Adrenal gland (tissue), 12 donors: ENCODE results near the gene NPR2. TPM values are rescaled to one million over a fixed set of nuclear protein-coding genes. Genes with fewer than 3 reads are reported as not detected.

Experiments
- DNase-seq, 7 donors: peaks; one replicate each; pipeline ENCODE4 v3.0.0-alpha.2; 2019 to 2020
- H3K27ac ChIP-seq, 5 donors: fragments of 200-600 bp; sonication (generic) in 4 of 5; 1 replicate in 3 of 5; 2 replicates in 2 of 5; pipeline versions ENCODE4 v1.5.1 to v1.8.0; 2016 to 2020; ENCODE audit warnings: mild to moderate bottlenecking in 1 of 5
- H3K27me3 ChIP-seq: fragments of 200-600 bp; 2 replicates; pipeline ENCODE4 v1.8.0; 2021
- H3K36me3 ChIP-seq, 2 donors: fragments of 200-600 bp; replicated peaks in 1 of 2; 1 replicate in 1 of 2; 2 replicates in 1 of 2; pipeline versions ENCODE4 v1.5.1 to v1.8.0; 2018 to 2022
- H3K4me1 ChIP-seq, 2 donors: fragments of 200-600 bp; replicated peaks in 1 of 2; 1 replicate in 1 of 2; 2 replicates in 1 of 2; pipeline versions ENCODE4 v1.5.1 to v1.8.0; 2018 to 2021
- H3K4me3 ChIP-seq, 4 donors: fragments of 200-600 bp; sonication (generic) in 3 of 4; one replicate each; pipeline ENCODE4 v1.5.1; 2016 to 2018
- H3K9me3 ChIP-seq, 3 donors: fragments of 200-600 bp; sonication (generic) in 1 of 3; replicated peaks in 1 of 3; 1 replicate in 2 of 3; 2 replicates in 1 of 3; pipeline versions ENCODE4 v1.5.1 to v1.8.0; 2016 to 2021
- POLR2A ChIP-seq, 2 donors: fragments of 450-650 bp; IDR thresholded peaks; one replicate each; pipeline ENCODE4 v1.6.1; 2017; ENCODE audit warnings: antibody characterized with exemption in 2 of 2, mild to moderate bottlenecking in 2 of 2, moderate library complexity in 1 of 2
- WGBS, 4 donors: extraction: QIAGEN DNeasy Blood & Tissue Kit in 2 of 4; methylation state at CpG; one replicate each; pipeline versions ENCODE4 v1.1.5 to v1.1.7; 2013 to 2017; 5-methylcytosine and 5-hydroxymethylcytosine counted together
- intact Hi-C, 2 donors: fragments of 100-400 bp; cut with DNase I; formaldehyde crosslinking; loops; one replicate each; pipeline versions ENCODE4 v1.14.1 to v1.15.0; 2022 to 2023
- polyA plus RNA-seq, 3 donors: library from polyadenylated mRNA; stranded (reverse); fragments of 200-250 nt in 2 of 3; fragments of 350-450 nt in 1 of 3; fragmentation: Illumina TruSeq in 1 of 3; extraction: RNeasy Lipid Tissue Mini Kit (QIAGEN cat#74804) in 1 of 3; gene quantifications; one replicate each; pipeline ENCODE4 v1.2.3, GENCODE V29; 2013 to 2014
- total RNA-seq, 9 donors: library from RNA; depleted of rRNA in 4 of 9; stranded (reverse); fragments of >200 nt in 4 of 9; fragments of 120-200 nt in 1 of 9; fragmentation: NEBNext Ultra II Directional in 1 of 9; extraction: Animal tissue kit (Norgen Biotek cat#: 25700) in 1 of 9; gene quantifications; one replicate each; pipeline versions ENCODE4 v1.1.0 to v1.2.4, GENCODE V29; 2013 to 2023
- TF ChIP-seq, protein P1 (sequence below), 6 experiments: fragments of 450-650 bp in 4 of 6; fragments of 200-600 bp in 2 of 6; sonication (generic) in 1 of 6; IDR thresholded peaks; 1 replicate in 5 of 6; 2 replicates in 1 of 6; pipeline versions ENCODE4 v1.5.1 to v1.8.0; 2016 to 2021; ENCODE audit warnings: antibody characterized with exemption in 6 of 6, mild to moderate bottlenecking in 2 of 6, moderate library complexity in 1 of 6
- donor health status: healthy with polysubstance abuse.
- donor health status: Bipolar disorder and iron deficiency.
- donor health status: DM: yes; HTN: yes; CAD: no.
- donor health status: DM: no; HTN: no; CAD: no.
- donor health status: DM: no; HTN: no; CAD: no.
- donor health status: DM: yes; HTN: yes; CAD: no.

The NPR2 gene
- total and polyA plus RNA-seq, 12 donors, result 5.6 to 69.9 (median 24.1) TPM

DNA sequence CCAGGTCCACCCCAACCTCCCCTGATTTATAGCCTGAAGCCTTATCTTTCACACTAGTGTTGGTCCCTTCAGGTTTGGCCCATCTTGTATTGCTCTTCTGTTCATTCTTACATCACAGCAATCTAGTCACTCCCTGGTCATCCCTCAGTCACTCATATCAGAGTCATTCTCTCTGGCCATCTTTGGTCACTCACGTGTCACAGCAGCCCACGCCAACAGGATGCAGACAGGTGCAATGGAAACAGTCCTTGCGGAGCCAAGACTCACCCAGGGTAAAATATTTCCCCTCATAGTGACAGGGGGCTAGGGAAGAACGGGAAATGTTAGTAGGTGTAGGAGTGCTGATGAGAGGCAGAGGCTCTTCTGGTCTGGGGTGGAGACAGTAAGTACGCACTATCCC lies 37.9 kb upstream of the NPR2 start:
- H3K36me3 ChIP-seq, result peaks cover 0 to 40% of the 10 kb centered on the region in 2 donors
- TF ChIP-seq POLR2A (IDR thresholded peaks at IDR 0.05), result no peak
- TF ChIP-seq, protein P1, sequence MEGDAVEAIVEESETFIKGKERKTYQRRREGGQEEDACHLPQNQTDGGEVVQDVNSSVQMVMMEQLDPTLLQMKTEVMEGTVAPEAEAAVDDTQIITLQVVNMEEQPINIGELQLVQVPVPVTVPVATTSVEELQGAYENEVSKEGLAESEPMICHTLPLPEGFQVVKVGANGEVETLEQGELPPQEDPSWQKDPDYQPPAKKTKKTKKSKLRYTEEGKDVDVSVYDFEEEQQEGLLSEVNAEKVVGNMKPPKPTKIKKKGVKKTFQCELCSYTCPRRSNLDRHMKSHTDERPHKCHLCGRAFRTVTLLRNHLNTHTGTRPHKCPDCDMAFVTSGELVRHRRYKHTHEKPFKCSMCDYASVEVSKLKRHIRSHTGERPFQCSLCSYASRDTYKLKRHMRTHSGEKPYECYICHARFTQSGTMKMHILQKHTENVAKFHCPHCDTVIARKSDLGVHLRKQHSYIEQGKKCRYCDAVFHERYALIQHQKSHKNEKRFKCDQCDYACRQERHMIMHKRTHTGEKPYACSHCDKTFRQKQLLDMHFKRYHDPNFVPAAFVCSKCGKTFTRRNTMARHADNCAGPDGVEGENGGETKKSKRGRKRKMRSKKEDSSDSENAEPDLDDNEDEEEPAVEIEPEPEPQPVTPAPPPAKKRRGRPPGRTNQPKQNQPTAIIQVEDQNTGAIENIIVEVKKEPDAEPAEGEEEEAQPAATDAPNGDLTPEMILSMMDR (IDR thresholded peaks at IDR 0.05), result no peak
- no peak for DNase-seq
- no peak overlapping the region for H3K4me3 ChIP-seq
- no peak overlapping the region for H3K27ac ChIP-seq
- WGBS, 4 donors, result 90 to 94% (median 90%) methylated on average over 5 of the region's 5 CpGs
- no peaks in the 10 kb centered on the region for H3K27me3 ChIP-seq
- H3K9me3 ChIP-seq, result no peaks in the 10 kb centered on the region
- intact Hi-C loops, result no loop called here
- peaks cover 19 to 32% of the 10 kb centered on the region in 2 donors for H3K4me1 ChIP-seq

DNA sequence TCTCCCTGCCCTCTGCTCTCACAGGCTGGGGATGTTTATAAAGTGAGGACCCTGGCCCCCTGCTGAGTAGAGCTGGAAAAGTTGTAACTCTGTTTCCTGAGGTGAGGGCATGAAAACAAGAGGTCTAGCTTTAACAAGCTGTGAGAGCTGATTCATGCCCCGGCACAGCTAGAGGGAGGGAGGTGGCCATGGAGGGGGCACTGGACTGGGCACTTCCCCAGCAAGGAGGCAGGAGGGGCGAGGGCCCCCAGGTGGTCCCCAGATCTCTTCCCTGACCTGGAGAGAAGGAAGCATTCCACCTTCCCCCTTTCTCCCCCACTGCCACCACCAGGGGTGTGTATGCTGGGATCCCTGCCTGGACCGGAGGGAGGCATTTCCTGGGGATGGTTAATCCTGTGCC lies 37.1 kb upstream of the NPR2 start, which contains the start of gene MSMP:
Gene MSMP (minus strand): TSS at position 13 of the 400 bp plus-strand sequence. CDS start 147 bp downstream, outside the sequence.
- no peak for TF ChIP-seq POLR2A (IDR thresholded peaks at IDR 0.05)
- TF ChIP-seq, protein P1 (IDR thresholded peaks at IDR 0.05), result no peak
- H3K4me3 ChIP-seq, result no peak within 1 kb of the TSS
- H3K36me3 ChIP-seq, result peaks cover 0 to 40% of the 10 kb centered on the region in 2 donors
- intact Hi-C loops, result no loop called here
- H3K27me3 ChIP-seq, result no peaks in the 10 kb centered on the region
- WGBS, 4 donors, result 27 to 53% (median 49%) methylated on average over 2 to 3 of the region's 3 CpGs
- H3K4me1 ChIP-seq, result peaks cover 19 to 37% of the 10 kb centered on the region in 2 donors
- no peak for DNase-seq
- no peaks in the 10 kb centered on the region for H3K9me3 ChIP-seq
- H3K27ac ChIP-seq, result no peak within 1 kb of the TSS

DNA sequence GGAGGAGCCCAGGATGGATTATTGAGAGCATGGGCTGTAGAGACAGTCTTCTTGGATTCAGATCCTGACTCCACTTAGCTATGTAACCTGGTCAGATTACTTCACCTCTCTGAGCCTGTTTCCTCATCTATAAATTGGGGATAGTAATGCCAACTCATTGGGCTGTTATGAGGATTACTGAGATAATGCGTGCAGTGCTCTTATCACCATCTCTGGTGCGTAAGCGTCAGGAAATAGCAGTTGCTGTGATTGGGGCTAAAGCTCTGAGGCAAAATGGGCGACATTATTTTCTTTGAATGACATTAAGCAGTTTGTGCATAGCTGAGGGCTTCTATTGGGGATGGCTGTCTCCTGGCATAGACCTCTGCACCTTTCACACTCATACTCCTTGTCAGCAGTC lies 36.3 kb upstream of the NPR2 start:
- no peak overlapping the region for H3K27ac ChIP-seq
- no peaks in the 10 kb centered on the region for H3K9me3 ChIP-seq
- no peak for TF ChIP-seq POLR2A (IDR thresholded peaks at IDR 0.05)
- TF ChIP-seq, protein P1 (IDR thresholded peaks at IDR 0.05), result no peak
- intact Hi-C loops, result no loop called here
- 94 to 100% (median 96%) methylated on average over 4 of the region's 4 CpGs for WGBS, 4 donors
- H3K36me3 ChIP-seq, result peaks cover 0 to 40% of the 10 kb centered on the region in 2 donors
- DNase-seq, result peak in 1 of 7 donors; percentile 0
- H3K27me3 ChIP-seq, result no peaks in the 10 kb centered on the region
- H3K4me3 ChIP-seq, result no peak overlapping the region
- H3K4me1 ChIP-seq, result peaks cover 13 to 32% of the 10 kb centered on the region in 2 donors

DNA sequence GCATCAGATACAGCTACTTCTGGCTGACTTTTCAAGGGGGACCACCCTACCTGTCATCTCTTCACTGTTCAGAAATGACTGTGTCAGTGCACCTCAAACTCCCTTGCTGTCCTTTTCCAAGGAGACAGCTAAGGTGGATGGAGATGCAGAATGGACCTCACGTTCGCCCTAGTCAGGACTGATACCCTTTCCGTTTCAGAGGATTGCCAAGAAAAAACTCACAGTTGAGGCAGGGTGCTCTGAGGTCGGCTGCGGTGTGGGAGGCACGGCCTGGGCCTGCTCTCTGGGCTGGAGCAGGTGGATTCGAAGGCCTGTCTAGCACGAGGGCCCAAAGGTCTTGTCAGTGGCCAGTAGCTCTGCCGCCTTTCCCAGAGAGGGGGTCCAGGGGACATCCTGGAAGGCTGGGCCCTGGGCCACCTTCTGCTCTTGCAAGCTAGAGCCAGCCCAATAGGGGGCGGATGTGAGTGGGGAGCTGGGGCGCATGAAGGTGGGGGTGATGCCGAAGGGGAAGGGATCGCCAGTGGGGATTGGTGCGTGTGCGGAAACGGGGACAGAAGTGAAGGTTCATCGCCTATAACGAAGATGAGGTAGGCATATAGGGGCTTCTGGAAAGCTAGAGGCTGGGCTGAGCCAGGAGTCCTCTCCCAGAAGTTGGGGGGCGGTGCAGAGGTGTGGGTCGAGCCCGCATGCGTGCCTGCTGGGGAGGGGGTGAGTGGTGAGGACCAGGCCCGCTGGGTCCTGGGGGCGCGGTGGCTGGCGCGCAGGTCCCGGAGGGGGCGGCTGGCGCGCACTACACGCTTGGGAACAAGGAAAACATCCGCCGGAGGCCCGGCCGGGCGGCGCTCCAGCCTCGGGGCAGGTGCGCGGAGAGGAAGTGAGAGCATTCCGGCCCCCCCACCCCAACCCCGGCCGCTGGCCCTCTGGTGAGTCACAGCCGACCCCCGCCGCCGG lies 34.8 kb upstream of the NPR2 start:
- WGBS, 4 donors, result 9 to 36% (median 18%) methylated on average over 14 to 48 of the region's 48 CpGs

More for the DNA sequence above, 34.8 kb upstream of the NPR2 start:
- Histone ChIP-seq H3K27me3 (no peaks in the 10 kb centered on the region), H3K4me3 (peak overlapping the region in 3 of 4 donors; percentile 12 to 67 (median 58)), H3K27ac (peak overlapping the region in 4 of 5 donors; percentile 74 to 91 (median 84)), H3K36me3 (peaks cover 0 to 30% of the 10 kb centered on the region in 2 donors), H3K9me3 (no peaks in the 10 kb centered on the region), H3K4me1 (peaks cover 12 to 28% of the 10 kb centered on the region in 2 donors)
- peak; percentile 62 to 84 (median 75) for DNase-seq
- intact Hi-C loops, result no loop called here
- peak in 1 of 2 donors; percentile 26 for TF ChIP-seq POLR2A (IDR thresholded peaks at IDR 0.05)
- TF ChIP-seq, protein P1 (IDR thresholded peaks at IDR 0.05), result peak; percentile 35 to 70 (median 56)
